ENCODE results near the gene WNK2.

- TF ChIP-seq CTCF (IDR thresholded peaks at IDR 0.05) = no peak
- TF ChIP-seq POLR2A (IDR thresholded peaks at IDR 0.05) = no peak
Observed at GRCh38 chr9:93240891-93241334, 57.0 kb downstream of the WNK2 start.

Measured in adrenal gland (tissue), 5 donors.